GM12864 (cell line): ENCODE data around the gene CUZD1.

Experiments used
- DNase-seq: peaks from one replicate; pipeline ENCODE4 v3.0.0-alpha.2; 2011; ENCODE audit warnings: low read depth
- H3K4me3 ChIP-seq: 2 replicates; pipeline ENCODE4 v1.5.1; 2011; ENCODE audit warnings: mild to moderate bottlenecking, low read depth, low read length, control low read depth
- CTCF ChIP-seq: IDR thresholded peaks from 2 replicates; pipeline ENCODE4 v1.5.1; 2011; ENCODE audit warnings: low read depth, mild to moderate bottlenecking, moderate library complexity, low read length, control low read depth, inconsistent platforms; ENCODE audit errors: missing control alignments

CUZD1 gene

DNA sequence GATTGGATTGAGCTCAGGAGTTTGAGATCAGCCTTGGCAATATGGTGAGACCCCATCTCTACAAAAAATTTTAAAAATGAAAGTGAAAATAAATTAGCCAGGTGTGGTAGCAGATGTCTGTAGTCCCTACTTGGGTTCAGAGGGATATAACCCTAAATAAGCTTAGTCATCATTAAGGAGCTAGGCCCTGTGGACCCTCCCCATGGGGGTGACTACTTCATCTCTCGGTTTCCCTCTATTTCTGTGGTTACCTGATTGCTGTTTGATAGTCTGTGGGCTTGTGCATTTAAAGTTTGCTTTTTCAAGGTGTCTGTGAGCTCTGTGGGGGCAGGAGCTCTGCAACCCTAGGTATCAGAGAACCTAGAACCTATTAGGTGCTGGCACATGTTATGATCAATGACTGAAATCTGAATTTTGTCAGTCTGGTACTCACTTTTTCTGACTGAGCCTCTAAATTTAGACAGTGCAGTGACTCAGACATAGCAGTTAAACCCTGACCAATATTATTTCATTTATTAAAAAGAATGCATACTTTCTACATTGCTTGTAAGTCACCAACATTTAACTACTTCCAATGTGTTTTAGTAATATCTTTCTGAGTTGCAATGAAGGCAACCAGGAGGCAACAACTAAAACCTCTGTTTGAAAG is 8.1 kb upstream of the CUZD1 start:
- TF ChIP-seq CTCF: no peak
- H3K4me3 ChIP-seq: no peak overlapping the region
- DNase-seq: no peak

DNA sequence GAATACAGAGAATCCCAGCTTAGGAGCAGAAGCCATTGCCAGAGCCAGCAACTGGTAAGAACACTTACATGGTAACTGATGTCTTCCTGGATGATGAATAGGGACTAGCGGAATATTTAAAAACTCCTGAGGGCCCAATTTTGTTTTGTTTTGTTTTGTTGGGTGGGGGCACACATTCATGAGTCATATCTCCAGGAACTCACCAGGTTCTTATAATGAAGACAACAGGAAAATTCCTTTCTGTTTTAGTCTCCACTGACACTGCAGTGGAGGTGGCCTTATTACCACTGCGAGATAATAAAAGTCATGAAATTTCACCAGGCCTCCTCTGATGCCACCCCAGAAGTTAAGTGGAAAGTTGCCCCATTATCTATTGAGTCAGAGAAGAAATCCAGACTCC is 6.6 kb upstream of the CUZD1 start:
- DNase-seq: no peak
- no peak overlapping the region for H3K4me3 ChIP-seq
- no peak for TF ChIP-seq CTCF

DNA sequence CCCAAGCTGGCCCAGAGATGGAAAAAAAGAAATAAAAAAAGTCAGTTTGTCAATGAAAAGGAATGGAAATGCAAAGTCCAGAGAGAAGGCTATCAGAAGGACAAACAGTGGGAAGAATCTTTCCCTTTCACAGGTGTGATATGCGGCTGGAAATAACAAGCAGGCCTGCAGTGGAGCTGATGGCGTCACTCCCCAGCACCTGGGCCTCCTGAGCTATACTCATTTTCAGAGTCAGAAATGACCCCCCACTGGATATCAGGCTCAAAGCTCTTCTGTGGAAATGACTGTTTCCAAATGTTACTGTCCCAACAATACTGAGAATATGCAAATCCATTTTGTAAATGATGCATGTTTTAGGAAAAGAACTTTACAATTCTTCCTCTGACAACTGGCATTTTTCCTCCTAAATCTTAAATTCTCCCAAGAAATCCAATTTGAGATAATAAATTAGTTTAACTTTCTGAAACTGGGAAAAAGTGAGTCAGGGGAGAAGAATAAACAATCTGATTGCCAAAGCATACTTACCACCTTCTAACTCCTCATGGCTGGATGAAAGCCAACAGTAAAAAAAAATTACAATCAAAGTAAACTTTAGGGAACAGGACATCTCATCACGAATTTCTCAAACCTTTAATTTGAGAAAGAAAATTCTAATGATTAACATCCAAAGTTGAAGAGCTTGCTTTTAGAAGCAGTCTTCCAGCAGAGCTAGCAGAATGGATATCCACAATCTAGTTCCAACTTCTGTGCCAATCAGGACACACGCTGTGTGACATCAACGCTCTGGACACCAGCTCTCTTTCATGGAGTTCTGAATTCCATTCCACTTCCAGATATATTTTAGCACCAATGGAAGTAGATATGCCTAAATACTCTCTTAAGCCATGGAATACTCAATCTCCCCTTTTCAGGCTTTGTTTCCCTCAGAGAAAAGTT is 5.3 kb upstream of the CUZD1 start:
- TF ChIP-seq CTCF: no peak
- H3K4me3 ChIP-seq: no peak overlapping the region
- DNase-seq: no peak

- no peak for DNase-seq
- TF ChIP-seq CTCF: no peak
- H3K4me3 ChIP-seq: no peak overlapping the region
Observed at GRCh38 chr10:122849900-122850605, 4.4 kb upstream of the CUZD1 start.

DNA sequence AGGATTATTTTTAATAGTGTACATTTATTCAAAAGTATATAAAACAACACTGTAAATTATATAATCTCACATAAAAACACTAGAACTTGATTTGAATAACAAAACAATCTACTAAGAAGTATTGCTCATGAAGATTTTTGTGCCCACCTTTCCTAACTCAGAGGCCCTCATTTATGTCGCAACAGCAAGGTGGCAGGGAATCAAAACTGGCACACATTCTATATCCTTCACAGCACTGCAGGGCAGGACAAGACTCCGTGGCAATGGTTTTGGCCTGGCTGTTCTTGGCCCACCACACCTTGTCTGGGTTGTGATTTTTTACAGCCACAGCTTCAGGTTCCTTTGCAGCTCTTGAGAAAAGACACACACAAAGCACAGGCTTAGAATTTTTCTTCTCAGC is 3.4 kb upstream of the CUZD1 start:
- TF ChIP-seq CTCF: no peak
- no peak overlapping the region for H3K4me3 ChIP-seq
- DNase-seq: no peak

DNA sequence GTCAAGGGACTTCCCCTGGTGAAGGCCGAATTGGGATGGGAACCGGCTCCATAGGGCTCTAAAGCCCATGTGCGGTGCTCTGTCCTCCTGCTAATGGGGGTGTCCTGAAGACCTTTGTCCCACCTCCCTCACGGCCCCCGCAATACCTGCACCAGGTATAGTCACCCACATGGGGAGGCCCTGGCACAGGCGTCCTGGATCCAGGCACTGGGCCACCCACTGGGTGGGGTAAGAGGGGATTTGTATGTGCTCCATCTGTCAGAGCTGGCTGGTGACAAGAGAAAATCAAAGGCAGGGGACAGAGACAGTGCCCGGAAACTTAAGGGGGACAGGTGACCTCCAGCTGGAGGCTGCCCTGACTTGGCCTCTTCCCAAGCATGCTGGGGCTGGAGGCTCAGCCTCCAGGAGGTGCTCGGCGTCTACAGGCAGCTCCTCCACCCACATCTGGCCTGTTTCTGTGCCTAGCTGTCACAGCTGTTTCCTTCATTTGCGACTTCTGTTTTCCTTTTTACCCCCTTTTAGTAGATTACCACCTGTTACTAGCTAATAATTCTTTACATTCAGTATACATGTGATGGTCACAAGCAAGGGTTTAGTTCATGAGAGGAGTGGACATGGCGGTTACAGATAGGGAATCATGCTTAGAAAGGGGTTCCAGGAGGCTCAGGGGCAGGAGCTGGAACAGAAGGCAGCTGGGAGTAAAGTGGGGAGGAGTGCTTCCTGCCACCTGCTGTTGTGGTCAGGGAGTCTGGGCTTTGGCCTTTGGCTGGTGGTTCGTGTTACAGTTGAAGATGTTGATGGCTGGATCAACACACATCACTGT is 2.3 kb upstream of the CUZD1 start:
- H3K4me3 ChIP-seq: no peak overlapping the region
- no peak for DNase-seq
- TF ChIP-seq CTCF: no peak
